Mesenchymal stem cell (in vitro differentiated cells and primary cell): Measurements from ENCODE around the gene BACE2.

Experiments
- DNase-seq: peaks from one replicate; pipeline ENCODE4 v3.0.0-alpha.2; 2013
- H2AFZ ChIP-seq: one replicate; pipeline ENCODE4 v1.6.1; 2013; ENCODE audit warnings: low read depth, mild to moderate bottlenecking, control low read depth, inconsistent platforms, low read length, moderate library complexity
- H2AK5ac ChIP-seq: 2 replicates; pipeline ENCODE4 v1.6.1; 2013; ENCODE audit warnings: low read length, moderate library complexity, mild to moderate bottlenecking, inconsistent platforms; ENCODE audit not compliant: severe bottlenecking
- H2BK120ac ChIP-seq: one replicate; pipeline ENCODE4 v1.6.1; 2013; ENCODE audit warnings: low read depth, mild to moderate bottlenecking, inconsistent platforms, low read length, moderate library complexity
- H2BK12ac ChIP-seq, 2 experiments: one replicate each; pipeline ENCODE4 v1.6.1; 2013; ENCODE audit warnings: inconsistent platforms in 2 of 2, low read length in 2 of 2, mild to moderate bottlenecking in 2 of 2, moderate library complexity in 2 of 2, control low read depth in 1 of 2
- H2BK15ac ChIP-seq: one replicate; pipeline ENCODE4 v1.6.1; 2013; ENCODE audit warnings: mild to moderate bottlenecking, low read depth, inconsistent platforms; ENCODE audit not compliant: poor library complexity, severe bottlenecking
- H2BK5ac ChIP-seq: 2 replicates; pipeline ENCODE4 v1.6.1; 2013; ENCODE audit warnings: low read depth, mild to moderate bottlenecking, low read length, control low read depth, inconsistent platforms; ENCODE audit not compliant: poor library complexity, severe bottlenecking
- H3K14ac ChIP-seq, 2 experiments: one replicate each; pipeline ENCODE4 v1.6.1; 2013; ENCODE audit warnings: inconsistent platforms in 2 of 2, low read length in 2 of 2, control low read depth in 1 of 2, mild to moderate bottlenecking in 1 of 2, moderate library complexity in 1 of 2
- H3K18ac ChIP-seq, 2 experiments: one replicate each; pipeline ENCODE4 v1.6.1; 2013; ENCODE audit warnings: inconsistent platforms in 2 of 2, low read length in 2 of 2, control low read depth in 1 of 2, low read depth in 1 of 2, mild to moderate bottlenecking in 1 of 2
- H3K23ac ChIP-seq, 2 experiments: one replicate each; pipeline ENCODE4 v1.6.1; 2013; ENCODE audit warnings: inconsistent platforms in 2 of 2, low read length in 2 of 2, mild to moderate bottlenecking in 2 of 2, moderate library complexity in 2 of 2, control low read depth in 1 of 2
- H3K27ac ChIP-seq: 2 replicates; pipeline ENCODE4 v1.5.1; 2013; ENCODE audit warnings: mild to moderate bottlenecking, moderate library complexity, low read length, control low read depth, inconsistent platforms; ENCODE audit not compliant: poor library complexity, severe bottlenecking
- H3K27me3 ChIP-seq, 2 experiments: 2 replicates each; pipeline versions ENCODE4 v1.6.1 to v1.7.0; 2013; ENCODE audit warnings: low read length in 2 of 2, mild to moderate bottlenecking in 2 of 2, moderate library complexity in 2 of 2, control low read depth in 1 of 2, inconsistent platforms in 1 of 2; ENCODE audit not compliant: control insufficient read depth in 1 of 2, insufficient read depth in 1 of 2
- H3K36me3 ChIP-seq, 2 experiments: 2 replicates each; pipeline versions ENCODE4 v1.6.1 to v1.7.0; 2013; ENCODE audit warnings: low read length in 2 of 2, control low read depth in 1 of 2, inconsistent platforms in 1 of 2, low read depth in 1 of 2, mild to moderate bottlenecking in 1 of 2; ENCODE audit not compliant: insufficient read depth in 2 of 2, control insufficient read depth in 1 of 2
- H3K4ac ChIP-seq, 2 experiments: one replicate each; pipeline ENCODE4 v1.6.1; 2013; ENCODE audit warnings: inconsistent platforms in 2 of 2, low read length in 2 of 2, mild to moderate bottlenecking in 2 of 2, moderate library complexity in 2 of 2, control low read depth in 1 of 2, low read depth in 1 of 2
- H3K4me1 ChIP-seq: 2 replicates; pipeline ENCODE4 v1.6.1; 2013; ENCODE audit warnings: low read depth, low read length, control low read depth; ENCODE audit not compliant: control insufficient read depth, insufficient read depth
- H3K4me2 ChIP-seq: 2 replicates; pipeline ENCODE4 v1.6.1; 2013; ENCODE audit warnings: low read length, mild to moderate bottlenecking, inconsistent platforms; ENCODE audit not compliant: poor library complexity, severe bottlenecking
- H3K4me3 ChIP-seq, 2 experiments: 2 replicates each; pipeline versions ENCODE4 v1.5.1 to v1.7.0; 2013; ENCODE audit warnings: low read length in 2 of 2, mild to moderate bottlenecking in 2 of 2, control low read depth in 1 of 2, low read depth in 1 of 2; ENCODE audit not compliant: insufficient read depth in 1 of 2
- H3K79me1 ChIP-seq: replicated peaks from 2 replicates; pipeline ENCODE4 v1.6.1; 2013; ENCODE audit warnings: mild to moderate bottlenecking, control low read depth, low read length, inconsistent platforms; ENCODE audit not compliant: poor library complexity, severe bottlenecking
- H3K9ac ChIP-seq: 2 replicates; pipeline ENCODE4 v1.7.0; 2013; ENCODE audit warnings: mild to moderate bottlenecking, low read length, moderate library complexity
- H3K9me3 ChIP-seq: 2 replicates; pipeline ENCODE4 v1.7.0; 2013; ENCODE audit warnings: mild to moderate bottlenecking, low read length; ENCODE audit not compliant: control insufficient read depth
- H4K8ac ChIP-seq: one replicate; pipeline ENCODE4 v1.6.1; 2013; ENCODE audit warnings: inconsistent platforms, mild to moderate bottlenecking, low read length, moderate library complexity
- H4K91ac ChIP-seq: one replicate; pipeline ENCODE4 v1.6.1; 2013; ENCODE audit warnings: mild to moderate bottlenecking, low read length, inconsistent platforms
- WGBS: methylation state at CpG from one replicate; pipeline ENCODE4 v1.1.7; 2013; ENCODE audit warnings: mixed read lengths; 5-methylcytosine and 5-hydroxymethylcytosine counted together

BACE2 gene

GRCh38 chr21:41267346-41267745 lies 99.4 kb downstream of the BACE2 start:
- Histone ChIP-seq H3K4me3 (no peak overlapping the region), H3K27ac (no peak overlapping the region), H3K23ac (no peak overlapping the region), H2BK12ac (no peak overlapping the region), H4K8ac (no peak overlapping the region), H2BK15ac (no peak overlapping the region), H2AFZ (no peak overlapping the region), H3K4me1 (no peaks in the 10 kb centered on the region), H3K4ac (no peak overlapping the region), H3K4me2 (no peak overlapping the region), H3K9me3 (peaks cover 12% of the 10 kb centered on the region), H3K79me1 (no peaks in the 10 kb centered on the region), H2BK120ac (no peak overlapping the region), H3K14ac (no peak overlapping the region), H2AK5ac (no peak overlapping the region), H4K91ac (no peak overlapping the region), H3K36me3 (peaks cover 0 to 5% of the 10 kb centered on the region in 2 experiments), H3K9ac (no peak overlapping the region), H3K27me3 (no peaks in the 10 kb centered on the region), H3K18ac (no peak overlapping the region), H2BK5ac (no peak overlapping the region)
- DNase-seq = no peak
- WGBS = no CpG with 5 or more reads among the region's 2 CpGs

DNA sequence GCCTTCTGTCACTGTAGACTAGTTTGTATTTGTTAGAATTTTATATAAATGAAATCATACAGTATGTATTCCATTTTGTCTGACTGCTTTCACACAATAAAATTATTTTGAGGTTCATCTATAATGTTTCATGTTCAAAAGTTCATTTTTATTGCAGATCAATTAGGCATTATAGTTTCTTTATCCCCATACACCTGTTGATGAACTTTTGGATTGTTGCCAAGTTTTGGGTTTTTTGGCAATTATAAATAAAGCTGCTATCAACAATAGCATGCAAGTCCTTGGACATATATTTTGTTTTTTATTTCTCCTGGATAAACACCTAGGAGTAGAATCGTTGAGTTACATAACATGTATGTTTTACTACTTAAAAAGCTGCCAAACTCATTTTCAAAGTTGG lies 101.6 kb downstream of the BACE2 start:
- no peak overlapping the region for H2BK120ac ChIP-seq
- DNase-seq = no peak

DNA sequence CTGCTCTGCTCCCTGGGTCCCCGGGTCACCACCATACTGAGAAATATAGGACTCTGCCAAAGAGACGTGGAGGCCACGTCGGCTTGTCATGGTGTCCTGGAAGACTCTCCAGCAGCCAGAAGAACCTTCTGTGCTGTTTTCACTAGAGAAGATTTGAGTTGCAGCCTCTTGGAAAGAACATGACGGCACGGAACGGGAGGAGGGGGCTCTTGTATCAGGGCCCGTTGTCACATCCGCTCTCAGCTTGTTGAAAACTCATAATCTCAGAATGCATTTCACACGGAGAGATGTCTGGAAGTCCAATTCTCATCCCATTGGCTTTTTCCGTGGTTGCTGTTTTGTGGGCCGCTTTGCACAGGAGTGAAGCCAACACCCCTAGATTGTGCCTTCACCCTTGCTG lies 109.2 kb downstream of the BACE2 start:
- Histone ChIP-seq H3K23ac (no peak overlapping the region), H2BK5ac (no peak overlapping the region), H3K14ac (no peak overlapping the region), H3K4ac (no peak overlapping the region), H3K36me3 (peaks cover 12 to 22% of the 10 kb centered on the region in 2 experiments), H3K4me1 (no peaks in the 10 kb centered on the region), H3K27ac (no peak overlapping the region), H3K9me3 (peaks cover 3% of the 10 kb centered on the region), H2AFZ (no peak overlapping the region), H3K4me2 (no peak overlapping the region), H3K18ac (no peak overlapping the region), H3K79me1 (no peaks in the 10 kb centered on the region), H3K4me3 (no peak overlapping the region), H2BK15ac (no peak overlapping the region), H3K9ac (no peak overlapping the region), H2BK120ac (no peak overlapping the region), H2BK12ac (no peak overlapping the region), H3K27me3 (peaks cover 3 to 26% of the 10 kb centered on the region in 2 experiments), H2AK5ac (no peak overlapping the region), H4K91ac (no peak overlapping the region), H4K8ac (no peak overlapping the region)
- no peak for DNase-seq
- 90% methylated on average over 12 of the region's 12 CpGs for WGBS

More for the DNA sequence above, 101.6 kb downstream of the BACE2 start:
- no peaks in the 10 kb centered on the region for H3K4me1 ChIP-seq
- no peak overlapping the region for H3K4me2 ChIP-seq
- H3K27me3 ChIP-seq = no peaks in the 10 kb centered on the region
- no peak overlapping the region for H3K4me3 ChIP-seq
- no peak overlapping the region for H3K27ac ChIP-seq
- H2BK5ac ChIP-seq = no peak overlapping the region
- no peak overlapping the region for H3K23ac ChIP-seq
- no peak overlapping the region for H2BK12ac ChIP-seq
- no peak overlapping the region for H2AK5ac ChIP-seq
- no peak overlapping the region for H3K14ac ChIP-seq
- H3K9me3 ChIP-seq = peaks cover 14% of the 10 kb centered on the region
- no peak overlapping the region for H4K91ac ChIP-seq
- no peak overlapping the region for H2BK15ac ChIP-seq
- peaks cover 0 to 1% of the 10 kb centered on the region in 2 experiments for H3K36me3 ChIP-seq
- WGBS = no CpG with 5 or more reads among the region's 1 CpG
- H3K9ac ChIP-seq = no peak overlapping the region
- no peak overlapping the region for H3K4ac ChIP-seq
- no peaks in the 10 kb centered on the region for H3K79me1 ChIP-seq
- H2AFZ ChIP-seq = no peak overlapping the region
- no peak overlapping the region for H4K8ac ChIP-seq
- no peak overlapping the region for H3K18ac ChIP-seq

DNA sequence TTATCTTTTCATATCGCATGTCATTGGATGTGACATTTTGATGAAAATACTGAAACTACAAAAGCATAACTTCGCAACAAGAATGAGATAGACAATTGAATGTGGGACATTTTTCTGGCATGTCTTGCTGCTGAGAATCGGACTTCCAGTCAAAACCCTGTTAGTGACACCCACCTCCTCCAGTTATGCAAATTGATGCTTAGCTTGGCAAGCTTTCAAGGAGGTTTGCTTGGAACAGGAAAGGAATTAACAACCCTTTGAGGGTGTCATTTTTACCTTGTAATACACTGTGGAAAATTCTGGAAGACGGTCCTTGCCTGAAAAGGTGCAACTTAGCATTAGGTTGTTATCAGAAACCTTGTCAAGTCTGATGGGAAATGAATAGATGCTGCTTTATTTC lies 109.9 kb downstream of the BACE2 start:
- no peak overlapping the region for H2BK5ac ChIP-seq
- H3K27ac ChIP-seq = no peak overlapping the region
- no peak overlapping the region for H4K8ac ChIP-seq
- H3K14ac ChIP-seq = no peak overlapping the region
- H3K23ac ChIP-seq = no peak overlapping the region
- no peak overlapping the region for H2BK12ac ChIP-seq
- H3K36me3 ChIP-seq = peaks cover 12 to 22% of the 10 kb centered on the region in 2 experiments
- 63% methylated on average over 4 of the region's 4 CpGs for WGBS
- no peaks in the 10 kb centered on the region for H3K9me3 ChIP-seq
- DNase-seq = no peak
- no peak overlapping the region for H3K4ac ChIP-seq
- H3K4me3 ChIP-seq = no peak overlapping the region
- H3K9ac ChIP-seq = no peak overlapping the region
- H3K18ac ChIP-seq = no peak overlapping the region
- H2AFZ ChIP-seq = no peak overlapping the region
- no peak overlapping the region for H2AK5ac ChIP-seq
- no peaks in the 10 kb centered on the region for H3K4me1 ChIP-seq
- H2BK120ac ChIP-seq = no peak overlapping the region
- H4K91ac ChIP-seq = no peak overlapping the region
- H3K4me2 ChIP-seq = no peak overlapping the region
- H3K27me3 ChIP-seq = peaks cover 7 to 33% of the 10 kb centered on the region in 2 experiments
- H2BK15ac ChIP-seq = no peak overlapping the region
- H3K79me1 ChIP-seq = no peaks in the 10 kb centered on the region
